Measurements from ENCODE around the gene OXCT1.
A peak's percentile ranks its signal among the peaks of the same experiment; 100 is the strongest.

OXCT1 gene

DNA sequence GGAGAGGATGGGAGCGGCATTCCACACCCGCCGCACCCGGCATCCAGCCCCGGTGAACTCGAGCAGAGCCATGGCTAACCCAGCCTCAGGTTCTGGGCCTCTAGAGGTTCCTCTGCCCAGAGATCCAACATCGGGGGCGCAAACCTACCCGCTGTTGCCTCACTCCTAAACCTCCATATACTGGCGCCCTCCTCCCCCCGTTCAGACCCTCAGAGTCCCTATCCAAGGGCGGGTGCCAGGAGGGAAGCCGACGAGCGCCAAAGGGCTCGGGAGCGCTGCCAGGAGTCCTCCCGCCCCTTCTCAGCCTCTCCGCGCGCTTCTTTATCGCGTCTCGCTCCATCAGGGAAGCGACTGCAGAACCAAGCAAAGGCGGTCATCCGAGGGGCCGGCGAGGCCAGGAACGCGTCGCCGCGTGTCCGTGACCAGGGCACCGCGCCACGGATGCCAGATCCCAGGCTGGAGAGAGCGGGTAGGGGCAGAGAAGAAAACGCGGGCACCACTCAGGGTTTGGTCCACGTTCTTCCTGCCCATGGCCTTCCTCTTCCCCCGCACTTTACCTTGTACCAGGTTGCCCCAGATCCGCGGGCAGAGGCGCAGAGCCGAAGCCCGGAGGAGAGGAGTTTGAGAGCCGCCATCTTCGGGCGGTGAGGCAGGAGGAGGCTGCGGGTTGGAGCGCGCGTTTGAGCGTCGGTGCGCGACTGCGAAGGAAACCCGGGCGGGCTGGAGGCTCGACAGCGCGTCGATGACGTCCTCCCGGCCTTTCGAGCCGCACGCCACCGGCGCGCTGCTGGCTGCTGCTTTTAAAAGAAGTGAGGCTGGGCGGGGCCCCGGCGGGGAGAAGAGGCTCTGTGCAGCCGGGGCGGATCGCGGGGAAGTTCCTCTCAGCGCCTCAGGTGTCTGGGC, at the start of gene OXCT1:
Gene OXCT1 (minus strand): TSS at position 702 of the 903 bp plus-strand sequence. CDS start 67 bp downstream, at position 635.
- H3K9me3 ChIP-seq (ENCODE audit: control insufficient read depth in 1 of 2, low read length in 2 of 2): no peaks in the 10 kb centered on the region
- H3K4me1 ChIP-seq (ENCODE audit: control insufficient read depth in 1 of 2, insufficient read depth in 2 of 2, low read length in 2 of 2): peaks cover 10 to 23% of the 10 kb centered on the region in 2 donors
- H3K9ac ChIP-seq (ENCODE audit: low read depth in 1 of 2, low read length in 2 of 2): peak within 1 kb of the TSS; percentile 61 to 75
- H3K27me3 ChIP-seq (ENCODE audit: control insufficient read depth in 1 of 2, insufficient read depth in 2 of 2, low read length in 2 of 2): no peaks in the 10 kb centered on the region
- no peaks in the 10 kb centered on the region for H3K36me3 ChIP-seq (ENCODE audit: control insufficient read depth in 1 of 2, insufficient read depth in 2 of 2, low read length in 2 of 2)
- peak within 1 kb of the TSS; percentile 75 to 95 for H3K4me3 ChIP-seq (ENCODE audit: low read depth in 1 of 2, low read length in 2 of 2)
- peak within 1 kb of the TSS; percentile 81 for H3K27ac ChIP-seq (ENCODE audit: low read depth, low read length)

DNA sequence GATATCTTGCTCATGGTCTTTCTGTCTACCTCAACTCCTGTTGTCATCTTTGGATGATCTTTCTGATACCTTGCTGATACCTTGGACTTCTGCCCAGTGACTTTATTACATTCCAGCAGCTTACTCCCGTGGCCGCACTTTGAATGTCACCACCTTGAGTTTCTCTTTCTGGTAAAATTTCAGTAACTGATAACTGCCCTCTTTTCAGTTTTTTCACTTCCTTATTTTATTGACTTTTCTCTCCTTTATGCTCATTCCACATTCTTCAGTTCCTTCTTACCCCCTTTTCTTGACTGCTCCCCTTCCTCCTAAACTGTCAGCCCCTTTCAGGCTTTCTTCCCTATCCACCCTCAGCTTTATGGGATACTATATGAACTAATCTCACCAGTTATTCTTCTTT, 47.9 kb upstream of the OXCT1 start:
- no peaks in the 10 kb centered on the region for H3K4me1 ChIP-seq (ENCODE audit: control insufficient read depth in 1 of 2, insufficient read depth in 2 of 2, low read length in 2 of 2)
- no peak overlapping the region for H3K9ac ChIP-seq (ENCODE audit: low read depth in 1 of 2, low read length in 2 of 2)
- H3K4me3 ChIP-seq (ENCODE audit: low read depth in 1 of 2, low read length in 2 of 2): no peak overlapping the region
- H3K27ac ChIP-seq (ENCODE audit: low read depth, low read length): no peak overlapping the region
- peaks cover 13 to 57% of the 10 kb centered on the region in 2 donors for H3K36me3 ChIP-seq (ENCODE audit: control insufficient read depth in 1 of 2, insufficient read depth in 2 of 2, low read length in 2 of 2)
- no peaks in the 10 kb centered on the region for H3K9me3 ChIP-seq (ENCODE audit: control insufficient read depth in 1 of 2, low read length in 2 of 2)
- no peaks in the 10 kb centered on the region for H3K27me3 ChIP-seq (ENCODE audit: control insufficient read depth in 1 of 2, insufficient read depth in 2 of 2, low read length in 2 of 2)

- H3K27me3 ChIP-seq (ENCODE audit: control insufficient read depth in 1 of 2, insufficient read depth in 2 of 2, low read length in 2 of 2): no peaks in the 10 kb centered on the region
- no peak overlapping the region for H3K27ac ChIP-seq (ENCODE audit: low read depth, low read length)
- H3K4me3 ChIP-seq (ENCODE audit: low read depth in 1 of 2, low read length in 2 of 2): no peak overlapping the region
- peaks cover 4 to 13% of the 10 kb centered on the region in 2 donors for H3K4me1 ChIP-seq (ENCODE audit: control insufficient read depth in 1 of 2, insufficient read depth in 2 of 2, low read length in 2 of 2)
- peaks cover 13 to 54% of the 10 kb centered on the region in 2 donors for H3K36me3 ChIP-seq (ENCODE audit: control insufficient read depth in 1 of 2, insufficient read depth in 2 of 2, low read length in 2 of 2)
- no peak overlapping the region for H3K9ac ChIP-seq (ENCODE audit: low read depth in 1 of 2, low read length in 2 of 2)
- H3K9me3 ChIP-seq (ENCODE audit: control insufficient read depth in 1 of 2, low read length in 2 of 2): peaks cover 0 to 2% of the 10 kb centered on the region in 2 donors
Observed at GRCh38 chr5:41908374-41909079, 38.3 kb upstream of the OXCT1 start.

DNA sequence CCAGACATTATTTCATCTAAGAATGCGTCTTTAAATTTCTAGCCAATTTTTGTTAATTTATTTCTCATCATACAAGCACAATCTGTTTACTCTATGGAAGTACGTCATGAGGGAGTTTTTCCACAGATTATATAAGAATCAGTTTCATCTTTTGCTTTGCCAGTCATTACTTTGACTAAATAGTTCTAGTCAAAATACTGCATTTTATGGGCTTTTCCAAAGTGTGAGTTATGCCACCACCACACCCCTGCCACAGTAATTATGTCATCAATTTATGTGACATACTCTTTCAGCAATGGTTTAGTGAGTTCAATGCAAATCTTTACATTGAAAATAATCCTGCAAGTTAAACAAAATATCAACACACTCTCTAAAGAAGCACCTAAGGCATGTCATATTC, 35.9 kb upstream of the OXCT1 start:
- no peak overlapping the region for H3K27ac ChIP-seq (ENCODE audit: low read depth, low read length)

GRCh38 chr5:41903892-41904799, 33.9 kb upstream of the OXCT1 start, which contains the start of gene RIMOC1:
Gene RIMOC1, plus strand, starts transcription at chr5:41904344. Its CDS starts 24 bp downstream, at chr5:41904368.
- Histone ChIP-seq H3K36me3 (ENCODE audit: control insufficient read depth in 1 of 2, insufficient read depth in 2 of 2, low read length in 2 of 2) (peaks cover 6 to 15% of the 10 kb centered on the region in 2 donors), H3K27ac (ENCODE audit: low read depth, low read length) (peak within 1 kb of the TSS; percentile 82), H3K4me3 (ENCODE audit: low read depth in 1 of 2, low read length in 2 of 2) (peak within 1 kb of the TSS; percentile 91 to 99), H3K27me3 (ENCODE audit: control insufficient read depth in 1 of 2, insufficient read depth in 2 of 2, low read length in 2 of 2) (no peaks in the 10 kb centered on the region), H3K9me3 (ENCODE audit: control insufficient read depth in 1 of 2, low read length in 2 of 2) (peaks cover 0 to 2% of the 10 kb centered on the region in 2 donors), H3K4me1 (ENCODE audit: control insufficient read depth in 1 of 2, insufficient read depth in 2 of 2, low read length in 2 of 2) (peaks cover 8 to 16% of the 10 kb centered on the region in 2 donors), H3K9ac (ENCODE audit: low read depth in 1 of 2, low read length in 2 of 2) (peak within 1 kb of the TSS; percentile 95 to 97)

More for the DNA sequence above, 35.9 kb upstream of the OXCT1 start:
- Histone ChIP-seq H3K4me3 (ENCODE audit: low read depth in 1 of 2, low read length in 2 of 2) (no peak overlapping the region), H3K9me3 (ENCODE audit: control insufficient read depth in 1 of 2, low read length in 2 of 2) (peaks cover 0 to 2% of the 10 kb centered on the region in 2 donors), H3K36me3 (ENCODE audit: control insufficient read depth in 1 of 2, insufficient read depth in 2 of 2, low read length in 2 of 2) (peaks cover 9 to 33% of the 10 kb centered on the region in 2 donors), H3K27me3 (ENCODE audit: control insufficient read depth in 1 of 2, insufficient read depth in 2 of 2, low read length in 2 of 2) (no peaks in the 10 kb centered on the region), H3K4me1 (ENCODE audit: control insufficient read depth in 1 of 2, insufficient read depth in 2 of 2, low read length in 2 of 2) (peaks cover 8 to 16% of the 10 kb centered on the region in 2 donors), H3K9ac (ENCODE audit: low read depth in 1 of 2, low read length in 2 of 2) (no peak overlapping the region)

DNA sequence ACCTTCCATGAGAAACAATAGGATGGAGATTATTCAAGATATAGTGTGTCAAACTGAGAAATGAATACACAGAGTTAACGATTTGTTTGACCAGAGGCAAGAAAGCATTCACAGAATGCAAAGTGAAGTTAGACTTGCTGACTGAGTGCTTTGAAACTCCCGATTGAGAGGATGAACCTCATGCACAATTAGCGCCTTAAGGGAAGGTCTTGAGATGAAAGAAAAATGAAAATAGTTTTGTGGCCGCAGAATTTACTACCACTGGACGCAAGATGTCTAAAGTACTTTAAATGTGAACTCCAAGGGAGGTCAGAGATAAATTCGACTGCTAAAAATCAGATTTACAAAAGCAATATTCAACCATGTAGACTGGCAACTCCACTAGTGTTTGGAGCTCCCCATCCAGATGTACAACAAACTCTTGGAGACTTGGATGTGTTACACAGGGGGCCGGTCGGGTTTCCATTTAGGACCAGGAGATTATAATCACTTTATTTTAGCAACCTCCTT, 33.2 kb upstream of the OXCT1 start:
- Histone ChIP-seq H3K9me3 (ENCODE audit: control insufficient read depth in 1 of 2, low read length in 2 of 2) (peaks cover 0 to 2% of the 10 kb centered on the region in 2 donors), H3K4me1 (ENCODE audit: control insufficient read depth in 1 of 2, insufficient read depth in 2 of 2, low read length in 2 of 2) (peaks cover 8 to 16% of the 10 kb centered on the region in 2 donors), H3K9ac (ENCODE audit: low read depth in 1 of 2, low read length in 2 of 2) (peak overlapping the region; percentile 52 to 57), H3K4me3 (ENCODE audit: low read depth in 1 of 2, low read length in 2 of 2) (peak overlapping the region; percentile 73 to 75), H3K36me3 (ENCODE audit: control insufficient read depth in 1 of 2, insufficient read depth in 2 of 2, low read length in 2 of 2) (peaks cover 5 to 8% of the 10 kb centered on the region in 2 donors), H3K27me3 (ENCODE audit: control insufficient read depth in 1 of 2, insufficient read depth in 2 of 2, low read length in 2 of 2) (no peaks in the 10 kb centered on the region), H3K27ac (ENCODE audit: low read depth, low read length) (peak overlapping the region; percentile 82)

- Histone ChIP-seq H3K9ac (ENCODE audit: low read depth in 1 of 2, low read length in 2 of 2) (no peak overlapping the region), H3K27ac (ENCODE audit: low read depth, low read length) (no peak overlapping the region), H3K9me3 (ENCODE audit: control insufficient read depth in 1 of 2, low read length in 2 of 2) (no peaks in the 10 kb centered on the region), H3K36me3 (ENCODE audit: control insufficient read depth in 1 of 2, insufficient read depth in 2 of 2, low read length in 2 of 2) (no peaks in the 10 kb centered on the region), H3K4me1 (ENCODE audit: control insufficient read depth in 1 of 2, insufficient read depth in 2 of 2, low read length in 2 of 2) (no peaks in the 10 kb centered on the region), H3K4me3 (ENCODE audit: low read depth in 1 of 2, low read length in 2 of 2) (no peak overlapping the region), H3K27me3 (ENCODE audit: control insufficient read depth in 1 of 2, insufficient read depth in 2 of 2, low read length in 2 of 2) (peaks cover 0 to 13% of the 10 kb centered on the region in 2 donors)
Observed at GRCh38 chr5:41896230-41896629, 26.0 kb upstream of the OXCT1 start.

DNA sequence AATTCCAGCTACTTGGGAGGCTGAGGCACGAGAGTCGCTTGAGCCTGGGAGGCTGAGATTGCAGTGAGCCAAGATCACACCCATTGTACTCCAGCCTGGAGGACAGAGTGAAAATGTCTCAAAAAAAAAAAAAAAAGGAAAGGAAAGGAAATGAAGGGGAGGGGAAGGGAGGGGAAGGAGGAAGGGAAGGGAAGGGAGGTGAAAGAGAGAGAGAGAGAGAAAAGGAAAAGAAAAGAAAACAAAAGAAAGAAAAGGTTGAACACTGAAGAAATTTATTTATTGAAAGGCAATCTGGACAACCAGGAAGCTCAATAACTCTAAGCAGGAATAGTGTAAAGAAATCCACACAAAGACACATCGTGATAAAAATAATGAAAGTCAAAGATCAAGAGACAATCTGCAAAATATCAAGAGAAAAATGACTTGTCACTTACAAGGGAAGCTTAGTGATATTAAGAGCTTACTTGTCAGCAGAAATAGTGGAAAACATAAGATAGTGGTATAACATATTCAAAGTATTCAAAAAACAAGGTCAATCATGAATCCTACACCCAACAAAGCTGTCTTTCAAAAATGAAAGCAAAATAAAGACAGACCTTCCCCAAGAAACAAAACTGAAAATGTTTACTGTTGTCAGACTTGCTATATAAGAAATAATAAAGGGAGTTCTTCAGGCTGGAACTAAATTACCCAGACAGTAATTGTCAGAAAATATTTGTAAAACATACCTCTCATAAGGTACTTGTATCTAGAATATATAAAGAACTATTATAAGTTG, 23.0 kb upstream of the OXCT1 start:
- Histone ChIP-seq H3K27ac (ENCODE audit: low read depth, low read length) (no peak overlapping the region), H3K9ac (ENCODE audit: low read depth in 1 of 2, low read length in 2 of 2) (no peak overlapping the region), H3K4me3 (ENCODE audit: low read depth in 1 of 2, low read length in 2 of 2) (no peak overlapping the region), H3K36me3 (ENCODE audit: control insufficient read depth in 1 of 2, insufficient read depth in 2 of 2, low read length in 2 of 2) (no peaks in the 10 kb centered on the region), H3K4me1 (ENCODE audit: control insufficient read depth in 1 of 2, insufficient read depth in 2 of 2, low read length in 2 of 2) (no peaks in the 10 kb centered on the region), H3K9me3 (ENCODE audit: control insufficient read depth in 1 of 2, low read length in 2 of 2) (no peaks in the 10 kb centered on the region), H3K27me3 (ENCODE audit: control insufficient read depth in 1 of 2, insufficient read depth in 2 of 2, low read length in 2 of 2) (peaks cover 0 to 14% of the 10 kb centered on the region in 2 donors)

GRCh38 chr5:41892031-41892430, 21.8 kb upstream of the OXCT1 start:
- Histone ChIP-seq H3K9me3 (ENCODE audit: control insufficient read depth in 1 of 2, low read length in 2 of 2) (no peaks in the 10 kb centered on the region), H3K27me3 (ENCODE audit: control insufficient read depth in 1 of 2, insufficient read depth in 2 of 2, low read length in 2 of 2) (peaks cover 0 to 21% of the 10 kb centered on the region in 2 donors), H3K27ac (ENCODE audit: low read depth, low read length) (no peak overlapping the region), H3K4me1 (ENCODE audit: control insufficient read depth in 1 of 2, insufficient read depth in 2 of 2, low read length in 2 of 2) (no peaks in the 10 kb centered on the region), H3K4me3 (ENCODE audit: low read depth in 1 of 2, low read length in 2 of 2) (no peak overlapping the region), H3K9ac (ENCODE audit: low read depth in 1 of 2, low read length in 2 of 2) (no peak overlapping the region), H3K36me3 (ENCODE audit: control insufficient read depth in 1 of 2, insufficient read depth in 2 of 2, low read length in 2 of 2) (no peaks in the 10 kb centered on the region)
